K562 (cell line): ENCODE measurements around the gene SYPL2. TPM values are rescaled to one million over a fixed set of nuclear protein-coding genes. Genes with fewer than 3 reads are reported as not detected.

ENCODE experiments used
- BRF1 ChIP-seq: IDR thresholded peaks from 3 replicates; pipeline ENCODE4 v1.6.1; 2011; ENCODE audit warnings: borderline replicate concordance, mild to moderate bottlenecking; ENCODE audit not compliant: insufficient read length; ENCODE audit errors: extremely low read depth
- ETV1 ChIP-seq: fragments of 450-650 bp; conservative IDR thresholded peaks from 2 replicates; pipeline ENCODE4 v1.6.1; 2016; ENCODE audit warnings: missing genetic modification characterization, control low read depth, low read depth, missing compliant biosample characterization
- ETV5 ChIP-seq: sonication (generic); formaldehyde crosslinking; IDR thresholded peaks from 2 replicates; pipeline ENCODE4 v1.4.0; 2020; ENCODE audit warnings: low read depth, mild to moderate bottlenecking, missing genetic modification reagents
- FOS ChIP-seq: IDR thresholded peaks from 3 replicates; pipeline ENCODE4 v1.6.1; 2011; ENCODE audit not compliant: insufficient read length; ENCODE audit errors: extremely low read depth
- FOXM1 ChIP-seq, 2 experiments: fragments of 450-650 bp in 1 of 2; sonication (generic) in 1 of 2; formaldehyde crosslinking in 1 of 2; IDR thresholded peaks; 2 replicates each; pipeline versions ENCODE4 v1.6.1 to v1.9.0; 2017 to 2022; ENCODE audit warnings: low read depth in 2 of 2, mild to moderate bottlenecking in 2 of 2, missing genetic modification reagents in 1 of 2, moderate library complexity in 1 of 2
- GATAD2B ChIP-seq: fragments of 450-650 bp; IDR thresholded peaks from 2 replicates; pipeline ENCODE4 v1.6.1; 2017; ENCODE audit warnings: mild to moderate bottlenecking, borderline replicate concordance
- LCOR ChIP-seq: sonication (generic); formaldehyde crosslinking; IDR thresholded peaks from 2 replicates; pipeline ENCODE4 v1.8.0; 2022; ENCODE audit warnings: mild to moderate bottlenecking, missing genetic modification reagents
- MAZ ChIP-seq, 2 experiments: fragments of 450-650 bp in 1 of 2; sonication (generic) in 1 of 2; formaldehyde crosslinking; IDR thresholded peaks in 1 of 2; conservative IDR thresholded peaks in 1 of 2; 2 replicates each; pipeline versions ENCODE4 v1.4.0 to v1.5.0; 2020; ENCODE audit warnings: mild to moderate bottlenecking in 1 of 2, missing genetic modification reagents in 1 of 2
- NFRKB ChIP-seq: fragments of 450-650 bp; IDR thresholded peaks from 2 replicates; pipeline ENCODE4 v1.6.1; 2016; ENCODE audit warnings: low read depth
- PHF20 ChIP-seq: fragments of 450-650 bp; IDR thresholded peaks from 2 replicates; pipeline ENCODE4 v1.6.1; 2018; ENCODE audit not compliant: partially characterized antibody
- SMARCA4 ChIP-seq: fragments of 450-650 bp; IDR thresholded peaks from 2 replicates; pipeline ENCODE4 v1.6.1; 2016
- polyA plus RNA-seq, 8 experiments: library from polyadenylated mRNA; depleted of rRNA in 4 of 8; stranded (reverse) in 5 of 8; unstranded in 3 of 8; fragments of >200 nt; fragmentation: Nextera tagmentation in 2 of 8; fragmentation: Illumina TruSeq in 1 of 8; extraction: Ambion mirVana in 2 of 8; extraction: Trizol in 1 of 8; gene quantifications; 2 replicates each; pipeline versions ENCODE4 v1.2.1 to v1.2.3, GENCODE V29; 2011 to 2014; ENCODE audit warnings: inconsistent platforms in 1 of 8, missing spikeins in 1 of 8
- total RNA-seq, 7 experiments: library from RNA; depleted of rRNA in 6 of 7; stranded (reverse); fragments of >200 nt in 6 of 7; fragmentation: Illumina TruSeq in 2 of 7; extraction: Trizol in 2 of 7; gene quantifications; 2 replicates each; pipeline versions ENCODE4 v1.2.1 to v1.2.3, GENCODE V29; 2011 to 2021; ENCODE audit warnings: low replicate concordance in 1 of 7
- TF ChIP-seq, protein P1 (sequence below): sonication (generic); formaldehyde crosslinking; IDR thresholded peaks from 2 replicates; pipeline ENCODE4 v1.4.0; 2020; ENCODE audit warnings: mild to moderate bottlenecking, missing genetic modification reagents
- TF ChIP-seq, protein P2 (sequence below): sonication (generic); formaldehyde crosslinking; IDR thresholded peaks from 2 replicates; pipeline ENCODE4 v1.8.1; 2023; ENCODE audit warnings: mild to moderate bottlenecking, missing genetic modification reagents

The SYPL2 gene
- total and polyA plus RNA-seq, 9 of the 15 experiments (the other 6 are each of a cell fraction or from before 2014, with no cell fraction given), result 0.03 to 0.20 (median 0.07) TPM; not detected in 2

GRCh38 chr1:109425391-109426280 is 40.7 kb upstream of the SYPL2 start (continued):
- TF ChIP-seq FOXM1 (IDR thresholded peaks at IDR 0.05; ENCODE audit: low read depth) (no peak), FOXM1 (CRISPR knock-in tag; IDR thresholded peaks at IDR 0.05; ENCODE audit: low read depth) (peak; percentile 11; the same call in 1 of the 2 replicates), NFRKB (peak; percentile 70; the same call in 1 of the 2 replicates), FOS (no peak), MAZ (CRISPR knock-in tag; conservative IDR thresholded peaks at IDR 0.05 in 1 of 2, IDR thresholded peaks at IDR 0.05 in 1 of 2) (peak in 1 of 2 experiments; percentile 18; a peak in 1 of 4 replicates), ETV5 (CRISPR knock-in tag) (peak; percentile 91), GATAD2B (0 out of 2 replicates have a peak, but pooled peaks have one; percentile 12), PHF20 (peak; percentile 71), BRF1 (no peak), LCOR (CRISPR knock-in tag) (peak; percentile 77), ETV1 (tag) (peak; percentile 61; the same call in 1 of the 2 replicates), SMARCA4 (peak; percentile 75)
- TF ChIP-seq, protein P1, sequence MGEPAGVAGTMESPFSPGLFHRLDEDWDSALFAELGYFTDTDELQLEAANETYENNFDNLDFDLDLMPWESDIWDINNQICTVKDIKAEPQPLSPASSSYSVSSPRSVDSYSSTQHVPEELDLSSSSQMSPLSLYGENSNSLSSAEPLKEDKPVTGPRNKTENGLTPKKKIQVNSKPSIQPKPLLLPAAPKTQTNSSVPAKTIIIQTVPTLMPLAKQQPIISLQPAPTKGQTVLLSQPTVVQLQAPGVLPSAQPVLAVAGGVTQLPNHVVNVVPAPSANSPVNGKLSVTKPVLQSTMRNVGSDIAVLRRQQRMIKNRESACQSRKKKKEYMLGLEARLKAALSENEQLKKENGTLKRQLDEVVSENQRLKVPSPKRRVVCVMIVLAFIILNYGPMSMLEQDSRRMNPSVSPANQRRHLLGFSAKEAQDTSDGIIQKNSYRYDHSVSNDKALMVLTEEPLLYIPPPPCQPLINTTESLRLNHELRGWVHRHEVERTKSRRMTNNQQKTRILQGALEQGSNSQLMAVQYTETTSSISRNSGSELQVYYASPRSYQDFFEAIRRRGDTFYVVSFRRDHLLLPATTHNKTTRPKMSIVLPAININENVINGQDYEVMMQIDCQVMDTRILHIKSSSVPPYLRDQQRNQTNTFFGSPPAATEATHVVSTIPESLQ (CRISPR knock-in tag), result peak; percentile 84; the same call in 1 of the 2 replicates
- TF ChIP-seq, protein P2, sequence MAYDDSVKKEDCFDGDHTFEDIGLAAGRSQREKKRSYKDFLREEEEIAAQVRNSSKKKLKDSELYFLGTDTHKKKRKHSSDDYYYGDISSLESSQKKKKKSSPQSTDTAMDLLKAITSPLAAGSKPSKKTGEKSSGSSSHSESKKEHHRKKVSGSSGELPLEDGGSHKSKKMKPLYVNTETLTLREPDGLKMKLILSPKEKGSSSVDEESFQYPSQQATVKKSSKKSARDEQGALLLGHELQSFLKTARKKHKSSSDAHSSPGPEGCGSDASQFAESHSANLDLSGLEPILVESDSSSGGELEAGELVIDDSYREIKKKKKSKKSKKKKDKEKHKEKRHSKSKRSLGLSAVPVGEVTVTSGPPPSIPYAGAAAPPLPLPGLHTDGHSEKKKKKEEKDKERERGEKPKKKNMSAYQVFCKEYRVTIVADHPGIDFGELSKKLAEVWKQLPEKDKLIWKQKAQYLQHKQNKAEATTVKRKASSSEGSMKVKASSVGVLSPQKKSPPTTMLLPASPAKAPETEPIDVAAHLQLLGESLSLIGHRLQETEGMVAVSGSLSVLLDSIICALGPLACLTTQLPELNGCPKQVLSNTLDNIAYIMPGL, result 0 out of 2 replicates have a peak, but pooled peaks have one; percentile 74
- TF ChIP-seq, all 486 proteins: peak for 87
